Fibroblast of the aortic adventitia (primary cell): Measurements from ENCODE around the gene ANKRD6. TPM values are rescaled to one million over a fixed set of nuclear protein-coding genes. Genes with fewer than 3 reads are reported as not detected.

Source experiments
- DNase-seq: peaks from one replicate; pipeline ENCODE4 v3.0.0-alpha.2; 2010; ENCODE audit warnings: low read depth
- H3K4me3 ChIP-seq: 2 replicates; pipeline ENCODE4 v1.5.1; 2011; ENCODE audit warnings: low read depth, mild to moderate bottlenecking, control low read depth, low read length, moderate library complexity
- CTCF ChIP-seq: IDR thresholded peaks from 2 replicates; pipeline ENCODE4 v1.5.1; 2011; ENCODE audit warnings: mild to moderate bottlenecking, low read length, control low read depth, inconsistent platforms; ENCODE audit not compliant: insufficient read depth
- total RNA-seq: library from RNA; depleted of rRNA; stranded (reverse); fragments of >200 nt; gene quantifications from 2 replicates; pipeline ENCODE4 v1.2.3, GENCODE V29; 2012; ENCODE audit warnings: low replicate concordance

The ANKRD6 gene
- total RNA-seq, 1 donor = 14.6 TPM

GRCh38 chr6:89433252-89434149 is 549 bp downstream of the ANKRD6 start:
- TF ChIP-seq CTCF = no peak
- no peak for DNase-seq
- H3K4me3 ChIP-seq = peak overlapping the region; percentile 62

GRCh38 chr6:89434150-89434499 is 1.2 kb downstream of the ANKRD6 start:
- H3K4me3 ChIP-seq = peak overlapping the region; percentile 62
- TF ChIP-seq CTCF = no peak
- DNase-seq = no peak

GRCh38 chr6:89434954-89435353 is 2.0 kb downstream of the ANKRD6 start:
- H3K4me3 ChIP-seq = no peak overlapping the region
- DNase-seq = no peak
- TF ChIP-seq CTCF = no peak

- H3K4me3 ChIP-seq = no peak overlapping the region
- TF ChIP-seq CTCF = no peak
- DNase-seq = peak; percentile 18
Observed at GRCh38 chr6:89436226-89436625, 3.3 kb downstream of the ANKRD6 start.

- no peak overlapping the region for H3K4me3 ChIP-seq
- no peak for DNase-seq
- TF ChIP-seq CTCF = no peak
Observed at GRCh38 chr6:89438248-89438647, 5.3 kb downstream of the ANKRD6 start.

- H3K4me3 ChIP-seq = no peak overlapping the region
- DNase-seq = no peak
- TF ChIP-seq CTCF = no peak
Observed at GRCh38 chr6:89439014-89439413, 6.1 kb downstream of the ANKRD6 start.
